ENCODE measurements around the gene TRIM17. TPM values are rescaled to one million over a fixed set of nuclear protein-coding genes. Genes with fewer than 3 reads are reported as not detected.

Gene TRIM17
- total RNA-seq, 1 donor from 2014 or later: not detected

GRCh38 chr1:228358039-228358763, 58.5 kb downstream of the TRIM17 start:
- DNase-seq (ENCODE audit: low spot score): no peak

Small RNA genes lying within 50 kb of the gene (microRNA-seq; reads per million reads assigned to microRNA genes)
- not detected for gene MIR4666A (ENCODE audit: borderline number of aligned reads)
- gene MIR6742 (ENCODE audit: borderline number of aligned reads): not detected

Other genes with a start within 250 kb of the TRIM17 start
- 3.7 TPM for gene OBSCN, start 208.8 kb downstream of the TRIM17 start, total RNA-seq
- gene TRIM11, start 10.0 kb downstream of the TRIM17 start, total RNA-seq: 12.2 TPM
- 82.4 TPM for gene RNF187, start 70.5 kb upstream of the TRIM17 start, total RNA-seq

All from mesenteric fat pad (tissue), 1 donor.